ENCODE measurements around the gene WNT5A. TPM values are rescaled to one million over a fixed set of nuclear protein-coding genes. Genes with fewer than 3 reads are reported as not detected.

The WNT5A gene
- total RNA-seq (2014; rRNA removed; shearing (Covaris generic); ENCODE audit: low replicate concordance) = 8.1 and 10.9 TPM in 2 replicates

DNA sequence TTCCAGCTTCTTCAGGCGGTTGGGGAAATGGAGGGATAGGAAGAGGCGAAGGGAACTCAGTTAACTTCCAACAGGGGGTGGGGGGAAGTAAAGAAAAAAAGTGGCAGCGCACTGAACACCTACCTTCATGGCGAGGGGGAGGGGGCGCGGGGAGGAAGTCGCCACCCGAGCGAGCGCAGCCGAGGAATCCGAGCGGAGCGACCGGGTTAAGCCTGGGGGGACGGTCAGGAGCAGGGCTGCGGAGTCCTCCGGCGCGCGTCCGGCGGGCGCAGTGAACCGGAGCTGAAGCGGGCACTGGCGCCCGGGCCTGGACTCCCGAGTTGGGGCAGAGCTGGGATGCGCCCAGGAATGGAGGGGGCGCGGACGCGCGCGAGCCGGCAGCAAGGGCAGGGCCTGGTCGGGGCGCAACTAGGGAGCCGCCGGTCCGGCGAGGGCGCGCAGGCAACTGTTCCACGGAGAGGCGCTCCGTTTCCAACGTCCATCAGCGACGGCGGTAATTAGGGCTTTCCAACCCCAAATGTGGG, at the start of gene WNT5A:
Gene WNT5A (minus strand): TSS at position 450 of the 524 bp plus-strand sequence. CDS start 321 bp downstream, at position 129.
- in situ Hi-C loops (cut with HindIII; ENCODE audit: low pct_unique_long_range_greater_than_20kb, low sequenced_read_pairs) = no loop called here
- peak; percentile 76 for DNase-seq (ENCODE audit: low read depth)

GRCh38 chr3:55534876-55535275, 47.8 kb upstream of the WNT5A start:
- in situ Hi-C loops (cut with HindIII; ENCODE audit: low pct_unique_long_range_greater_than_20kb, low sequenced_read_pairs) = no loop called here
- peak; percentile 79 for DNase-seq (ENCODE audit: low read depth)

DNA sequence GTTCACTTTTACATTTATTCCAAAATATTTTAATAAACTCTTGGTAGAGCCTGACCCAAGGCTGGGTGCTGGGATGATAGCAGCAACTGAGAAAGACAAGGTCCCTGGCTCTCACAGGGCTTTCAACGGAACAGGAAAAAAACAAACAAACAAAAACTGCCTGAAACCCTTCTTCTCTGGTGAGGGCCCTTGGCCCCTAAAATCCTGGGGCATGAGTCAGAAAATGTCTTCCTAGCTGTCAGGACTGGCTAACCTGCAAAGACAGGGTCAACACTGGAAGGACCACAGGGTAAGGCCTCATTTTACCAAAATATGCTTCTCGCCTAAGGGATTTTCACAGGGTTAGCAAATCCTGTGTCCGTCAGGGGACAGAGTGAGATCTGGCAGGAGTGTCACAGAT, 45.7 kb upstream of the WNT5A start:
- in situ Hi-C loops (cut with HindIII; ENCODE audit: low pct_unique_long_range_greater_than_20kb, low sequenced_read_pairs) = no loop called here
- DNase-seq (ENCODE audit: low read depth) = no peak

DNA sequence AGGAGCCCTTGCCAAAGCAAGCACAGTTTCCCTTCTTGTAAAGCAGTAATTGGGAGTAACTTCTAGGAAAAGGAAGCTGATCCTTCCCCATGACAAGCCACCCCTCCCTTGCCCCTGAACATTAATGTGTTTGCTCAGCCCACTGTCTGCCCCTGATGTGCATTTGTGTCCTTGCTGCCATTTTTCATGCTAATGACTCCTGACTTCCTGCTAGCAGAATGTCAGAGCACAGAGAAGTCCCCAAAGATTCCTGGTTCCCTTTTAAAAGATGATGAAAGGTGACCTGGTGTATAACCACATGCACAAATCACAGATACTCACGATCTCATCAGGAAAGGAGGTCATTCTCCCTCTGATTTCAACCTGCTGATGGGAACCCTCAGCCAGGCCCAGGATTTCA, 44.2 kb upstream of the WNT5A start:
- in situ Hi-C loops (cut with HindIII; ENCODE audit: low pct_unique_long_range_greater_than_20kb, low sequenced_read_pairs) = no loop called here
- DNase-seq (ENCODE audit: low read depth) = no peak

- DNase-seq (ENCODE audit: low read depth) = no peak
- in situ Hi-C loops (cut with HindIII; ENCODE audit: low pct_unique_long_range_greater_than_20kb, low sequenced_read_pairs) = no loop called here
These were observed 40.3 kb upstream of the WNT5A start for GRCh38 chr3:55527361-55527760.

GRCh38 chr3:55526332-55527030, 39.4 kb upstream of the WNT5A start:
- DNase-seq (ENCODE audit: low read depth) = no peak
- in situ Hi-C loops (cut with HindIII; ENCODE audit: low pct_unique_long_range_greater_than_20kb, low sequenced_read_pairs) = no loop called here

GRCh38 chr3:55525436-55525835, 38.3 kb upstream of the WNT5A start:
- in situ Hi-C loops (cut with HindIII; ENCODE audit: low pct_unique_long_range_greater_than_20kb, low sequenced_read_pairs) = no loop called here
- DNase-seq (ENCODE audit: low read depth) = no peak

DNA sequence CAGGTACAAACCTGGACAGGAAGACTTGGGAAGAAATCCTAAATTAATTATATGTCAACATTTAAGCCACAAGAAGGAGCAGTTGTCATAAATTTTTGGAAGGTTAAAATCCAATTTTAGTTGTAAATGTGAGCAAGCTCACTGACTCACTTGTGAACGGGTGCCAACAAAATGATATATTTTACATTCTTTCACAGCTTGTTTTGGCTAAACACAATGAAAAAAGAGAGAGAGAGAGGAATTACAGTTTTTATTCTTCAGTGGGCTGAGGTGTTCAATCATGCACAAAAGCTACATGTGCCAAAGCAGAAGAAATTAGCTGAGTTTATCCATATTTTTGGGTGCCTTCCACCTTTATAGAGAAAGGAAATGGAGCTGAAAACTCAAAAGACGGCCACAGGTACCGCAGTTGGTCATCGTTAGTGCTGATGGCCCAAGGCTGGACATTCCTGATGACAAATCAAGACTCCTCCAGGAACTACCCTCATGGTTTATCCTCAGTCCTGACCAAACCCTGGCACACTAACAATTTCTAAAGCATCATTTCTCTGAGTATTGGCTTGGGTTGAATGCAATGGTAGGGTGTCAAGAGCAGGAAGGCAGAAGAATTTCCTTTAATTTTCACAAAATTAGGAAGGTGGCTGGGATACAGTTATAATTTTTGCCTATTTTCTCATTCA, 37.6 kb upstream of the WNT5A start:
- peak; percentile 77 for DNase-seq (ENCODE audit: low read depth)
- in situ Hi-C loops (cut with HindIII; ENCODE audit: low pct_unique_long_range_greater_than_20kb, low sequenced_read_pairs) = no loop called here

DNA sequence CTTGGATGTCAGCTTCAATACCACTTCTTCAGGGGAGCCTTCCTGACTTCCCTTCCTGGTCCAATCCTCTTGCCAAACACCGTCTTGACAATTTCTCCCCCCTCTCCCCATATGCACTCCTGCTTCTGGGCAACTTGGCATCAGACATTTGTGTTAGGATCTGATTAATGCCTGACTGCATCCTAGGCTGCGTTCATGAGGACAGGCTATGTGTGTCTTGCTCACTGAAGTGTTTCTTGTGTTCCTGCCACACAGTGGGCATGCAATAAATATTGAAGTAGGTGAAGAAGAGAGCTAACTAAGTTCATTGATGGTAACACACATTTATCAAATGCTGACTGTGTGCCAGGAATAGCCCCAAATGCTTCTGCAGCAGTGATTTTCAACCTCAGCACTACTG, 36.4 kb upstream of the WNT5A start:
- in situ Hi-C loops (cut with HindIII; ENCODE audit: low pct_unique_long_range_greater_than_20kb, low sequenced_read_pairs) = no loop called here
- peak; percentile 74 for DNase-seq (ENCODE audit: low read depth)

- DNase-seq (ENCODE audit: low read depth) = no peak
- in situ Hi-C loops (cut with HindIII; ENCODE audit: low pct_unique_long_range_greater_than_20kb, low sequenced_read_pairs) = no loop called here
These were observed 34.8 kb upstream of the WNT5A start for GRCh38 chr3:55521738-55522421.

- DNase-seq (ENCODE audit: low read depth) = no peak
- in situ Hi-C loops (cut with HindIII; ENCODE audit: low pct_unique_long_range_greater_than_20kb, low sequenced_read_pairs) = no loop called here
These were observed 34.1 kb upstream of the WNT5A start for GRCh38 chr3:55521064-55521737.

- peak; percentile 85 for DNase-seq (ENCODE audit: low read depth)
- in situ Hi-C loops (cut with HindIII; ENCODE audit: low pct_unique_long_range_greater_than_20kb, low sequenced_read_pairs) = no loop called here
These were observed 31.9 kb upstream of the WNT5A start for GRCh38 chr3:55519019-55519418.

- peak; percentile 89 for DNase-seq (ENCODE audit: low read depth)
- in situ Hi-C loops (cut with HindIII; ENCODE audit: low pct_unique_long_range_greater_than_20kb, low sequenced_read_pairs) = no loop called here
These were observed 31.3 kb upstream of the WNT5A start for GRCh38 chr3:55518451-55518850.

- DNase-seq (ENCODE audit: low read depth) = no peak
- in situ Hi-C loops (cut with HindIII; ENCODE audit: low pct_unique_long_range_greater_than_20kb, low sequenced_read_pairs) = no loop called here
These were observed 29.4 kb upstream of the WNT5A start for GRCh38 chr3:55516392-55517030.

DNA sequence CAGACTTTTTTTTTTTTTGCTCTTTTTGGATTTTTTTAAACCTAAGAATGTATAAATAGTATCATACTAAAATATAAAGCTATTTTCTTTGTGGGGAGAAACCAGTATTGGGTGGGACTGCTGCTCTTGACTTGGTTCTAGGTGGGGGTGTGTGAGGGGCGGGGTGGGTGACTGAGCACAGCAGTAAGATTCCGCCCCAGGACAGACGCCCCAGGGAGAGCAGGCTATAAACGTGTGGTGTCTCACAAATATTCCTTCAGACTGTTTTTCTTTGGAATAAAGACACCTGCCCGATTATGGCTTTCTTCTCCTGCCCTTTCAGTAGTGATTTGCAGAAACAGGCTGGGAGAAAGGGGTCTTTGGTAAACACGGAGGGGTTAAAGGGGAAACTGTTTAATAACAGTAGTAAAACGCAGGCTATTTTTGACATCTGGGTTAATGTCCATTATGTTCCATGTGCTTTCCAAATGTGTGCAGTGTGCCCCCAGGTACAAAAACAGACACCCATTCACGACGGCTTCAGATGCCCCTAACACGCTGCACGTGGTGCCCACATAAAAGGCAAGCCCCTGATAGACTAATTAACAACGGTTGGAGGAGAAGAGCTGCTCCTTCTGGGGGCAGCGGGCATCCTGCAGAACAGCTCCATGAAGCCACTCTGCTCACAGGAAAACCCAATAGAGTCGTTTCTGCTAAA, 28.6 kb upstream of the WNT5A start:
- no peak for DNase-seq (ENCODE audit: low read depth)
- in situ Hi-C loops (cut with HindIII; ENCODE audit: low pct_unique_long_range_greater_than_20kb, low sequenced_read_pairs) = no loop called here

GRCh38 chr3:55514962-55515361, 27.9 kb upstream of the WNT5A start:
- in situ Hi-C loops (cut with HindIII; ENCODE audit: low pct_unique_long_range_greater_than_20kb, low sequenced_read_pairs) = no loop called here
- no peak for DNase-seq (ENCODE audit: low read depth)

DNA sequence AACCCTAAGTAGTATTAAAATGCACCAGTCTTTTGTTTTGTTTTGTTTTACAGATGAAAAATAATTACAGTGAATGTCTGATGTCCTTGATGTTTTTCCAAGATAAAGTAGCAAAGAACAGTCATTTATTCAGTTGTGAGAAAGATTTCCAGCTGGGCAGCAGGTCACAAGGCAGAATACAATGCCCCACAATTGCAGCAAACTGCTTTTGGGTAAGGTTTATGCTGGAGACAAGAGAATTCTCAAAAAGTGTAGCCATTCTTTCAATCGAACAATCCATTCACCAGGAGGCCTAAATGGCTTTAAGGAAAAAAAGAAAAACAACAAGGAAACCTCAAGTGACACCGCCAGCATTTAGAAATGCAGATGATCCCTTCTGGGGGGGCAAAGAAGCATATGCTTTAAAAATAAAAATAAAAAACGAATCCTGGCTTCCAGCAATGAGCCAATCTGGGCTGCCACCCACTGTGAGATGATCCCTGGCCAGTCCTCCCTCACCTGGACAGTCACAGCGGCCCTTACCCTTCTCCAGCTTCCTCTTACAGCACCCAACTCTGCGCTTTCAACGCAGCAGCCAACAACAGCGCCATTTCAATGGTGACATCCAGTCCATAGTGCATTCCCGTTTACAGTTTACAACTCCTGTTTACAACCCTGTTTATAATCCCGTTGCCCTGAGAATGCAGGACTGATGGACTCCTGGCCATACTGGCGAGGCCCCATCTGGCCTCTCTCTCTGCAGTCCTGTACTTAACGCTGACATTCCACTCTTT, 25.7 kb upstream of the WNT5A start:
- in situ Hi-C loops (cut with HindIII; ENCODE audit: low pct_unique_long_range_greater_than_20kb, low sequenced_read_pairs) = no loop called here
- no peak for DNase-seq (ENCODE audit: low read depth)

All from Caki2 (cell line).